Activated CD4-positive, alpha-beta T cell treated with anti-CD3 and anti-CD28 coated beads, Interleukin-2, amount 10 ng/mL, durations not matched to agents 24 days and 14 days (primary cell): ENCODE measurements around the gene MAP4K4. TPM values are rescaled to one million over a fixed set of nuclear protein-coding genes. Genes with fewer than 3 reads are reported as not detected.

ENCODE experiments used
- DNase-seq: peaks from one replicate; pipeline ENCODE4 v3.0.0; 2022
- H3K27ac Mint-ChIP-seq: one replicate; pipeline ENCODE4 v1.8.0; 2022; ENCODE audit warnings: mild to moderate bottlenecking, mixed read lengths
- H3K27me3 Mint-ChIP-seq: one replicate; pipeline ENCODE4 v1.8.0; 2022; ENCODE audit warnings: mixed read lengths
- H3K36me3 Mint-ChIP-seq: one replicate; pipeline ENCODE4 v1.8.0; 2022; ENCODE audit warnings: low read depth, mild to moderate bottlenecking, mixed read lengths
- H3K4me1 Mint-ChIP-seq: one replicate; pipeline ENCODE4 v1.8.0; 2021; ENCODE audit warnings: mixed read lengths
- H3K4me3 Mint-ChIP-seq: one replicate; pipeline ENCODE4 v1.8.0; 2022; ENCODE audit warnings: mild to moderate bottlenecking, moderate library complexity, mixed read lengths
- H3K9me3 Mint-ChIP-seq: one replicate; pipeline ENCODE4 v1.8.0; 2021; ENCODE audit warnings: mixed read lengths
- intact Hi-C: fragments of 100-400 bp; cut with micrococcal nuclease; formaldehyde crosslinking; loops from one replicate; pipeline ENCODE4 v1.15.1; 2023
- total RNA-seq: library from RNA; stranded (reverse); gene quantifications from 2 replicates; pipeline ENCODE4 v1.2.3, GENCODE V29; 2022

The MAP4K4 gene
- total RNA-seq, 1 donor from 2014 or later: 42.6 TPM

- intact Hi-C loops: loop anchor here (1.0 to 5.0 kb wide), 10 partner anchors 9 to 363 kb away; no protein-coding TSS in a partner anchor
- peak overlapping the region; percentile 36 for H3K4me3 Mint-ChIP-seq
- peak overlapping the region; percentile 90 for H3K27ac Mint-ChIP-seq
- DNase-seq: peak; percentile 82
- H3K9me3 Mint-ChIP-seq: peaks cover 7% of the 10 kb centered on the region
- no peaks in the 10 kb centered on the region for H3K27me3 Mint-ChIP-seq
- H3K36me3 Mint-ChIP-seq: peaks cover 44% of the 10 kb centered on the region
- H3K4me1 Mint-ChIP-seq: peaks cover 68% of the 10 kb centered on the region
These were observed 21.6 kb downstream of the MAP4K4 start for GRCh38 chr2:101718993-101719571.

GRCh38 chr2:101720732-101721131 is 23.2 kb downstream of the MAP4K4 start:
- Mint-ChIP-seq H3K36me3 (peaks cover 41% of the 10 kb centered on the region), H3K27ac (no peak overlapping the region), H3K27me3 (no peaks in the 10 kb centered on the region), H3K9me3 (peaks cover 11% of the 10 kb centered on the region), H3K4me3 (no peak overlapping the region), H3K4me1 (peaks cover 76% of the 10 kb centered on the region)
- intact Hi-C loops: loop anchor here (10.0 kb wide), 1 partner anchor 644 kb away; no protein-coding TSS in a partner anchor
- DNase-seq: no peak

DNA sequence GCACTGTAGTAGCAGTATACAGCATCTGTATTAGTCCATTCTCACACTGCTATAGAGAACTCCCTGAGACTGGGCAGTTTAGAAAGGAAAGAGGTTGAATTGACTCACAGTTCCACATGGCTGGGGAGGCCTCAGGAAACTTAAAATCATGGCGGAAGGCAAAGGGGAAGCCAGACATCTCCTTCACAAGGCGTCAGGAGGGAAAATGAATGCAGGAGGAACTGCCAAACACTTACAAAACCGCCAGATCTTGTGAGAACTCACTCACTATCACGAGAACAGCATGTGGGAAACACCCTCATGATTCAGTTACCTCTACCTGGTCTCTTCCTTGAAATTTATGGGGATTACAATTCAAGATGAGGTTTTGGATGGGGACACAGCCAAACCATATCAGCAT is 25.4 kb downstream of the MAP4K4 start:
- Mint-ChIP-seq H3K4me3 (no peak overlapping the region), H3K27ac (peak overlapping the region; percentile 58)
- intact Hi-C loops: loop anchor here (10.0 kb wide), 1 partner anchor 642 kb away; no protein-coding TSS in a partner anchor

GRCh38 chr2:101723371-101724124 is 26.0 kb downstream of the MAP4K4 start:
- peak overlapping the region; percentile 45 for H3K4me3 Mint-ChIP-seq
- DNase-seq: no peak
- intact Hi-C loops: loop anchor here (10.0 kb wide), 1 partner anchor 641 kb away; no protein-coding TSS in a partner anchor
- H3K9me3 Mint-ChIP-seq: peaks cover 11% of the 10 kb centered on the region
- peaks cover 69% of the 10 kb centered on the region for H3K4me1 Mint-ChIP-seq
- peaks cover 38% of the 10 kb centered on the region for H3K36me3 Mint-ChIP-seq
- no peaks in the 10 kb centered on the region for H3K27me3 Mint-ChIP-seq
- peak overlapping the region; percentile 58 for H3K27ac Mint-ChIP-seq

More for the DNA sequence above, 25.4 kb downstream of the MAP4K4 start:
- Mint-ChIP-seq H3K4me1 (peaks cover 68% of the 10 kb centered on the region), H3K36me3 (peaks cover 38% of the 10 kb centered on the region), H3K9me3 (peaks cover 11% of the 10 kb centered on the region), H3K27me3 (no peaks in the 10 kb centered on the region)
- DNase-seq: peak; percentile 57

DNA sequence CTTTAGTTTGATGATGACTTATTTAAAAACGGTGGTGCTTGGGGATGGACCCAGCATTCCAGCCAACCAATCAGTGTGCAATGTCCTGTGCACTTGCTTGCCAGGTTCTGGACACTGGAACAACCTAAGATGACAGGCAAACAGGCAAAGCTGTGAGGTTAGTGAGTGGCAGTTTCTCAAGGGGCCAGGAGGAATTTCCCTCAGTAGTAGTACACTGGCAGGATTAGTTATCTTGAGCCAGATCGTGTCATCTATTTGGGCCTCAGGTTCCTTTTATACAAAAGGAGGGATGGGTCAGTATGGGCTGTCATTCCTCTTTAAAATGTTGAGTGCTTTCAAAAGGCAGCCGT is 26.6 kb downstream of the MAP4K4 start:
- H3K4me3 Mint-ChIP-seq: peak overlapping the region; percentile 45
- peaks cover 38% of the 10 kb centered on the region for H3K36me3 Mint-ChIP-seq
- H3K27ac Mint-ChIP-seq: peak overlapping the region; percentile 42
- DNase-seq: no peak
- peaks cover 68% of the 10 kb centered on the region for H3K4me1 Mint-ChIP-seq
- no peaks in the 10 kb centered on the region for H3K27me3 Mint-ChIP-seq
- intact Hi-C loops: loop anchor here (10.0 kb wide), 1 partner anchor 641 kb away; no protein-coding TSS in a partner anchor
- peaks cover 11% of the 10 kb centered on the region for H3K9me3 Mint-ChIP-seq

DNA sequence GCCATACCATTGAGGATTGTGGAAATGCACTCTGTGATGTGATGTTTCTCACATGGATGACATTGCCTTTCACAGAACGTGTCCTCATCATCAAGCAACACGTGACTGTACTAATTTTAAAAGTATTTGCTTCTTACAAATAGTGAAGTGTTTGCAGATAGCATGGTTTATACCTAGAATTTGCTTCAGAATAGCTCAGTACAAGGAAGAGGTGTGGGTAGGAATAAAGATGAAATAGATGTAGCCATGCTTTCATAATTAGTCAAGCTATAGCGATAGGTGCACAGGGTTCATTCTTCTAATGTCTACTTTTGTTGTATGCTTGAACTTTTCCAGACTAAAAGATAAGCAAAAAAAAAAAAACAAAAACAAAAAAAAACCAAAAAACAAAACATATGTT is 27.5 kb downstream of the MAP4K4 start:
- Mint-ChIP-seq H3K4me1 (peaks cover 70% of the 10 kb centered on the region), H3K36me3 (peaks cover 35% of the 10 kb centered on the region), H3K9me3 (peaks cover 11% of the 10 kb centered on the region), H3K27ac (no peak overlapping the region), H3K27me3 (no peaks in the 10 kb centered on the region), H3K4me3 (no peak overlapping the region)
- intact Hi-C loops: loop anchor here (10.0 kb wide), 1 partner anchor 640 kb away; no protein-coding TSS in a partner anchor
- DNase-seq: no peak

DNA sequence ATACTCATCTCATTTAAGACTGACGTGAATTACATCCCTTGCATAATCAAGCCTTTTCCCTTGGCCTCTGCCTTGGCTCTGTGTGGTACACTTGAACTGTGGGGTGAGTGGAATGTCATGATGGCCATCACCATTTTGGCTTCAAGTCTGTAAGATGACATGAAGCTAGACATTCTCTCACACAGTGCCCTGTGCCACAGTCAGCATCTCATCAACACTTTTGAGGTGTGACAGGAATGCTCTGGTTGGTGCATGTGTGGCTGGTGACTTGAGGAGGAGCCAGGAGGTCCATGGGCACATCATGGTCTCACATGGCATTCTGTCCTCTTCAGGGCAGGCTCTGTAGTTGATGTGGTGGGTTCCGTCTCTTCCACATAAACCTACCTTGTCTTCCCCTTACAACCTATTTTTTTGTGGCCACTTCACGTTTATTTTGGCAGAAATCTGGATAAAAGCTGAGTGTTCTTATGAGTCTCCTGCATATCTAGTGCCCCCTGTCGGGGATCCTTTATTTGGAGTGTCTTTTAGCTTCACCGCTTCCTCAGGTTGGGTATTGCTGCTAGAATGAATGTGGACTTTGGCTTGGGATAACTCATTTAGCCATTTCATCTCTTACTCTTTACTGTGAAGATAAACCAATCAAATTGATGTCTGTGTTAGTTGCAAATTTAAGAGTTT is 28.1 kb downstream of the MAP4K4 start:
- H3K9me3 Mint-ChIP-seq: peaks cover 11% of the 10 kb centered on the region
- peaks cover 34% of the 10 kb centered on the region for H3K36me3 Mint-ChIP-seq
- H3K27ac Mint-ChIP-seq: no peak overlapping the region
- H3K27me3 Mint-ChIP-seq: no peaks in the 10 kb centered on the region
- intact Hi-C loops: loop anchor here (10.0 kb wide), 1 partner anchor 639 kb away; no protein-coding TSS in a partner anchor
- peak; percentile 66 for DNase-seq
- no peak overlapping the region for H3K4me3 Mint-ChIP-seq
- H3K4me1 Mint-ChIP-seq: peaks cover 74% of the 10 kb centered on the region

DNA sequence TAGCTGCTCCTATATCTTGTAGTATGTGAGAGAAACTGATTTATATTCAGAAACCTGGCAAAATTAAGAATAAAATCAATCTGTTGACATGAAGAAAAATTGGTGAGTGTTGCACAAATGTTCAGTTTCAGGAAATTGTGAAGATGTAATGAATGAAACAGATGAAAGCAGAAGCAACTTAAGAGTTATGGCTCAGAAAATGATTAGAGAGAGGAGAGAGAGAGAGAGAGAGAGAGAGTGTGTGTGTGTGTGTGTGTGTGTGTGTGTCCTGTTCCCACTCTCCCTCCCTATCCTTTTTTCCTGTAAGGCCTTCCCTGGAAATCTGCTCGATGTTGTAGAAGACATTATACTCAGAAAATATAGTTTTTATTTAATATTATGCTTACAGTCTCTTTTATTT is 31.4 kb downstream of the MAP4K4 start:
- intact Hi-C loops: loop anchor here (10.0 kb wide), 1 partner anchor 636 kb away; no protein-coding TSS in a partner anchor
- H3K4me3 Mint-ChIP-seq: peak overlapping the region; percentile 15
- H3K4me1 Mint-ChIP-seq: peaks cover 75% of the 10 kb centered on the region
- peak overlapping the region; percentile 3 for H3K27ac Mint-ChIP-seq
- no peaks in the 10 kb centered on the region for H3K27me3 Mint-ChIP-seq
- H3K9me3 Mint-ChIP-seq: peaks cover 4% of the 10 kb centered on the region
- peaks cover 12% of the 10 kb centered on the region for H3K36me3 Mint-ChIP-seq
- no peak for DNase-seq

GRCh38 chr2:101729521-101730190 is 32.1 kb downstream of the MAP4K4 start:
- peaks cover under 1% of the 10 kb centered on the region for H3K9me3 Mint-ChIP-seq
- intact Hi-C loops: loop anchor here (10.0 kb wide), 1 partner anchor 635 kb away; no protein-coding TSS in a partner anchor
- H3K36me3 Mint-ChIP-seq: peaks cover 10% of the 10 kb centered on the region
- peak; percentile 81 for DNase-seq
- no peaks in the 10 kb centered on the region for H3K27me3 Mint-ChIP-seq
- peak overlapping the region; percentile 79 for H3K4me3 Mint-ChIP-seq
- peak overlapping the region; percentile 77 for H3K27ac Mint-ChIP-seq
- H3K4me1 Mint-ChIP-seq: peaks cover 71% of the 10 kb centered on the region

DNA sequence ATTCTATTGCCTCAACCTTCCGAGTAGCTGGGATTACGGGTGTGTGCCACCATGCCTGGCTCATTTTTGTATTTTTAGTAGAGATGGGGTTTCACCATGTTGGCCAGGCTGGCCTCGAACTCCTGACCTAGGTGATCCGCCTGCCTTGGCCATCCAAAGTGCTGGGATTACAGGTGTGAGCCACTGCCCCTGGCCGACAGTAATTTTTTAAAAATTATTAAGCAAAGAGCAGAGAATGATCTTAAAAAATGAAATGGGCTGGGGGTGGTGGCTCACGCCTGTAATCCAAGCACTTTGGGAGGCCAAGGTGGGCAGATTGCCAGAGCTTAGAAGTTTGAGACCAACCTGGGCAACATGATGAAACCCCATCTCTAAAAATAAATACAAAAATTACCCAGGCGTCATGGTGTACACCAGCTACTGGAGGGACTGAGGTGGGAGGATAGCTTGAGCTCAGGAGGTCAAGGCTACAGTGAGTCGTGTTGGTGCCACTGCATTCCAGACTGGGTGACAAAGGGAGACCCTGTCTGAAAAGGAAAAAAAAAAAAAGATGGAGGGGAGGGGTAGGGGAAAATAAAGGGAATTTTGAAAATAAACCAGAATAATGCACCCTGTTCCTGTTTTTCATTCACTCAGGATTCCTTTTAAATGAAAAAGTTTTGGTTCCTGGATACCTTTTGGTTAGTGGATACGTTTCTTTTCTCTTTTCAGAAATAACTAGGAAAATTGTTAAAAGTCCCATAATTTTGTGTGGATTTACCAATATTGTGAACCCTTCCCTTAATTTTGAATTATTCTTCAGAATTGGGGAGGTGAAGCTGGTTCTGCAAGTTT is 33.9 kb downstream of the MAP4K4 start:
- Mint-ChIP-seq H3K4me1 (peaks cover 74% of the 10 kb centered on the region), H3K36me3 (peaks cover 8% of the 10 kb centered on the region), H3K4me3 (no peak overlapping the region), H3K27ac (no peak overlapping the region), H3K27me3 (no peaks in the 10 kb centered on the region), H3K9me3 (no peaks in the 10 kb centered on the region)
- intact Hi-C loops: no loop called here
- DNase-seq: no peak

GRCh38 chr2:101732199-101732598 is 34.7 kb downstream of the MAP4K4 start:
- Mint-ChIP-seq H3K27me3 (no peaks in the 10 kb centered on the region), H3K4me3 (no peak overlapping the region), H3K27ac (peak overlapping the region; percentile 49), H3K4me1 (peaks cover 77% of the 10 kb centered on the region), H3K9me3 (no peaks in the 10 kb centered on the region), H3K36me3 (peaks cover 4% of the 10 kb centered on the region)
- DNase-seq: no peak
- intact Hi-C loops: no loop called here

DNA sequence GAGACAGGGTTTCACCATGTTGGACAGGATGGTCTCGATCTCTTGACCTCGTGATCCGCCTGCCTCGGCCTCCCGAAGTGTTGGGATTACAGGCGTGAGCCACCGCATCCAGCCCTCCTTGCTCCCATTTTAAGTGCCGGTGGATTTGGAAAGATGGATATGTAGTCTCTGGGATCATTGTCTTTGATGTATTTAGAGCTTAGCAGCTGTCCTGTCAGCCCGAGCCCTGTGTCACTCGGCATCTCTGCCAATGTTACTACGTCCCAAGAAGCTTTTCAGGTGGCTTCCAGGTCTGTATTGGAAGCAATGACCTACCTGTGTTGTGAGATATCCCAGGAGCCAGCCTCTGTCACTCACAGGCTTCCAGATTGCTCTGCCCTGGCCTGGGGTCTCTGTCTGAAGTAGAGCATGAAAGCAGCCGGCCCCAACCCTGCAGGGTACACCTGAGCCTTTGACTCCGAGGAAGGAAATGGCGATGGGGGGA is 35.3 kb downstream of the MAP4K4 start:
- Mint-ChIP-seq H3K9me3 (no peaks in the 10 kb centered on the region), H3K4me3 (no peak overlapping the region), H3K4me1 (peaks cover 78% of the 10 kb centered on the region), H3K27me3 (no peaks in the 10 kb centered on the region), H3K36me3 (peaks cover 4% of the 10 kb centered on the region), H3K27ac (peak overlapping the region; percentile 49)
- intact Hi-C loops: no loop called here
- no peak for DNase-seq
